K562 treated with DMSO at 1 percent for 4 hours (cell line): Measurements from ENCODE around the gene HSPB3. TPM values are rescaled to one million over a fixed set of nuclear protein-coding genes. Genes with fewer than 3 reads are reported as not detected.

ENCODE experiments used
- total RNA-seq: library from RNA; unstranded; fragments of 300-600 nt; gene quantifications from 2 replicates; pipeline ENCODE4 v1.2.3, GENCODE V29; 2022; ENCODE audit not compliant: insufficient read depth

HSPB3 gene, protein sequence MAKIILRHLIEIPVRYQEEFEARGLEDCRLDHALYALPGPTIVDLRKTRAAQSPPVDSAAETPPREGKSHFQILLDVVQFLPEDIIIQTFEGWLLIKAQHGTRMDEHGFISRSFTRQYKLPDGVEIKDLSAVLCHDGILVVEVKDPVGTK
- 3.9 and 5.4 TPM in 2 replicates for total RNA-seq

DNA sequence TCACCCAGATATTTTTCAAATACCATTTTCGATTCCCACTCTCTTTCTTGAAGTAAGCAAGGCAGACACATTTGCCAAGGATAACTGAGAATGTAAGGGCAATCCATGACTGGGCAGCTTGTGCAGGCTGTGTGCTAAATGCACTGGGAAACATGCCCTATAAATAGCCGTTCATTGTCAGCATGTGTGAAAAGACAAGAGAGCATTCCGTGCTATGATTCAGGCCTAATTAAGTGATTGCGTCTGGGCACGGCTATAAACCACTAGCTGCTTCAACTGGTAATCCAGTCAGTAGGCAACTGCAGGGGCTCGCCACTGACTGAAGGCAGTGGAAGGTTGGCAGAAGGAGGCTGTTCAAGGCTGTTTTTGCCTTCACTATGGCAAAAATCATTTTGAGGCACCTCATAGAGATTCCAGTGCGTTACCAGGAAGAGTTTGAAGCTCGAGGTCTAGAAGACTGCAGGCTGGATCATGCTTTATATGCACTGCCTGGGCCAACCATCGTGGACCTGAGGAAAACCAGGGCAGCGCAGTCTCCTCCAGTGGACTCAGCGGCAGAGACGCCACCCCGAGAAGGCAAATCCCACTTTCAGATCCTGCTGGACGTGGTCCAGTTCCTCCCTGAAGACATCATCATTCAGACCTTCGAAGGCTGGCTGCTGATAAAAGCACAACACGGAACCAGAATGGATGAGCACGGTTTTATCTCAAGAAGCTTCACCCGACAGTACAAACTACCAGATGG, at the start of gene HSPB3:
HSPB3 (plus strand) TSS at position 287 of the 745 bp plus-strand sequence; CDS start at position 378, 91 bp downstream.

Other genes starting within 250 kb of the HSPB3 start
- gene ARL15, start 145.1 kb upstream of the HSPB3 start, total RNA-seq = 26.9 and 34.3 TPM in 2 replicates
- gene SNX18, start 62.1 kb downstream of the HSPB3 start, total RNA-seq = 6.7 and 8.8 TPM in 2 replicates